Esophagus squamous epithelium (tissue), 5 donors: Measurements from ENCODE around the gene ESYT2. TPM values are rescaled to one million over a fixed set of nuclear protein-coding genes. Genes with fewer than 3 reads are reported as not detected.

ENCODE experiments used
- DNase-seq: peaks from one replicate; lab custom pipeline; 2025; lab: John Stamatoyannopoulos, UW
- H3K27ac ChIP-seq, 4 donors: fragments of 200-600 bp; sonication (generic); one replicate each; pipeline ENCODE4 v1.5.1; 2016 to 2019; ENCODE audit warnings: mild to moderate bottlenecking in 1 of 4
- H3K27me3 ChIP-seq, 4 donors: fragments of 200-600 bp; sonication (generic); 1 replicate in 3 of 4; 2 replicates in 1 of 4; pipeline versions ENCODE4 v1.5.1 to v1.6.0; 2017 to 2021; ENCODE audit warnings: antibody characterized with exemption in 1 of 4
- H3K36me3 ChIP-seq, 3 donors: fragments of 200-600 bp; sonication (generic); one replicate each; pipeline ENCODE4 v1.5.1; 2016 to 2019
- H3K4me1 ChIP-seq, 3 donors: fragments of 200-600 bp; sonication (generic); one replicate each; pipeline ENCODE4 v1.5.1; 2017 to 2019
- H3K4me3 ChIP-seq, 4 donors: fragments of 200-600 bp; sonication (generic); 1 replicate in 3 of 4; 2 replicates in 1 of 4; pipeline ENCODE4 v1.5.1; 2016 to 2019; ENCODE audit warnings: mild to moderate bottlenecking in 2 of 4, moderate library complexity in 1 of 4
- H3K9me3 ChIP-seq, 3 donors: fragments of 200-600 bp; sonication (generic); one replicate each; pipeline ENCODE4 v1.5.1; 2016 to 2019
- POLR2A ChIP-seq, 4 donors: fragments of 450-650 bp; IDR thresholded peaks; one replicate each; pipeline ENCODE4 v1.6.1; 2017; ENCODE audit warnings: antibody characterized with exemption in 4 of 4, mild to moderate bottlenecking in 4 of 4, moderate library complexity in 3 of 4
- WGBS, 2 donors: methylation state at CpG; one replicate each; pipeline ENCODE4 v1.1.5; 2018; 5-methylcytosine and 5-hydroxymethylcytosine counted together
- intact Hi-C: fragments of 100-400 bp; cut with DNase I; formaldehyde crosslinking; loops from one replicate; pipeline ENCODE4 v1.15.0; 2022
- total RNA-seq, 4 donors: library from RNA; depleted of rRNA; stranded (reverse); fragments of >200 nt; gene quantifications; one replicate each; pipeline ENCODE4 v1.1.0, GENCODE V29; 2016
- TF ChIP-seq, protein P1 (sequence below), 6 experiments: fragments of 450-650 bp in 4 of 6; fragments of 200-600 bp in 2 of 6; sonication (generic) in 2 of 6; IDR thresholded peaks; one replicate each; pipeline ENCODE4 v1.5.1; 2016 to 2019; ENCODE audit warnings: antibody characterized with exemption in 6 of 6, mild to moderate bottlenecking in 4 of 6, moderate library complexity in 4 of 6
- donor health status: DM: yes; HTN: yes; CAD: no.

The ESYT2 gene
- total RNA-seq, 4 donors from 2014 or later: 52.1 to 94.2 (median 60.5) TPM

DNA sequence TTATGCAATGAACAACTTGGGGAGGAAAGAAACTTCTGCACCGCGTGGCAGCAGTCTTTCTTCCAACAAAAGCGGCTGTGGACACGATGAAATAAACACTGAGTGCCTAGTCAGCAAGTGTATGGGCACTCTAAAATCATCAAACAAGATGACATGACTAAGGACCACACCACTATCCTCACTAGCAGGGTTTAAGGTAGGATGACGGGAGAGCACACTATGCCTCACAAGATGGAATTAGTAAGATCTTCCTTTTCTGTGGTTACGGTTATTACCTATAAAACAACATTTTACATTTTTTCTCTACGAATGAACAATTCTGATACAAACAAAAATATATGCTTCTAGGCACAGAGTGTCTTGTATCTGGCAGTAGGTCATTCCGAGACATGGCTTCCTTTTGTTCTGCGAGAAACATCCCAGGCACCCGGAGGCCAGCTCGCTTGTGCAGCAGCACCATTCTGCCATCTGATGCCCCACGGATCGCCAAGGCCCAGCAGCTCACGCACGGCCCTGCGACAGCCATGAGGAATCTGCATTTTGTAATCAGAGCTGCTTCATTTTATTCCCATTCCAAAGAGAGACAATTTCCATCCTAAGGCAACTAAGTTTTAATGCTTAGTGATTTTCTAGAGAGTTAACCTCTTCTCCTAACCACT lies 70.6 kb downstream of the ESYT2 start:
- WGBS, 2 donors: 94 to 97% methylated on average over 14 to 16 of the region's 16 CpGs
- H3K4me3 ChIP-seq: no peak overlapping the region
- H3K27me3 ChIP-seq: no peaks in the 10 kb centered on the region
- H3K9me3 ChIP-seq: no peaks in the 10 kb centered on the region
- peaks cover 8 to 100% (median 18%) of the 10 kb centered on the region in 3 donors for H3K36me3 ChIP-seq
- no peak for DNase-seq
- intact Hi-C loops: no loop called here
- TF ChIP-seq POLR2A (IDR thresholded peaks at IDR 0.05): no peak
- TF ChIP-seq, protein P1, sequence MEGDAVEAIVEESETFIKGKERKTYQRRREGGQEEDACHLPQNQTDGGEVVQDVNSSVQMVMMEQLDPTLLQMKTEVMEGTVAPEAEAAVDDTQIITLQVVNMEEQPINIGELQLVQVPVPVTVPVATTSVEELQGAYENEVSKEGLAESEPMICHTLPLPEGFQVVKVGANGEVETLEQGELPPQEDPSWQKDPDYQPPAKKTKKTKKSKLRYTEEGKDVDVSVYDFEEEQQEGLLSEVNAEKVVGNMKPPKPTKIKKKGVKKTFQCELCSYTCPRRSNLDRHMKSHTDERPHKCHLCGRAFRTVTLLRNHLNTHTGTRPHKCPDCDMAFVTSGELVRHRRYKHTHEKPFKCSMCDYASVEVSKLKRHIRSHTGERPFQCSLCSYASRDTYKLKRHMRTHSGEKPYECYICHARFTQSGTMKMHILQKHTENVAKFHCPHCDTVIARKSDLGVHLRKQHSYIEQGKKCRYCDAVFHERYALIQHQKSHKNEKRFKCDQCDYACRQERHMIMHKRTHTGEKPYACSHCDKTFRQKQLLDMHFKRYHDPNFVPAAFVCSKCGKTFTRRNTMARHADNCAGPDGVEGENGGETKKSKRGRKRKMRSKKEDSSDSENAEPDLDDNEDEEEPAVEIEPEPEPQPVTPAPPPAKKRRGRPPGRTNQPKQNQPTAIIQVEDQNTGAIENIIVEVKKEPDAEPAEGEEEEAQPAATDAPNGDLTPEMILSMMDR (IDR thresholded peaks at IDR 0.05): no peak
- no peak overlapping the region for H3K27ac ChIP-seq
- H3K4me1 ChIP-seq: peaks cover 0 to 14% (median 0%) of the 10 kb centered on the region in 3 donors

DNA sequence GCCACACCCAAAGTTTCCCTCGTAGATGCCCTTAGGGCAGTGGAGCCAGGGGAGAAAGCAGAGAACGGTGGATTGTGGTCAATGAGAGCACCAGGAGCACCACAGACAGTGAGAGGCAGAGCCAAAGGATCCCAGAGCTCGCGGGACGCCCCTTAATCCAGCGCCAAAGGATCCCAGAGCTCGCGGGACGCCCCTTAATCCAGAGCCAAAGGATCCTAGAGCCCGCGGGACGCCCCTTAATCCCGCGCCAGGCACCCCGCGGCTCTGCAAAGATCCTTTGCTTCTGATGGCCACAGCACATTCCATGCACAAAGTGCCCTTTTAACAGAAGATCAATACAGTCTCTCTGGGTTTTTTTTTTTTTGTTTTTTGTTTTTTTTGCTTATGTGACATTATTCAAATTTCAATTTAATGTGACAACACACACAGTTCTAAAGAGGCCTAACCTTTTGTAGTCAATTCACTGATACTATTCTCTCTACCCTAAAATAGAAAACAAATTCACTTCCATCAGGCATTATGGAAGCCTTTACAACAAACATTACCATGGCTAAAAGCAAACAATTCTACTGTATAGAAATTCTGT lies 71.8 kb downstream of the ESYT2 start:
- no peak for TF ChIP-seq POLR2A (IDR thresholded peaks at IDR 0.05)
- TF ChIP-seq, protein P1 (IDR thresholded peaks at IDR 0.05): no peak
- no peak for DNase-seq
- Histone ChIP-seq H3K4me3 (no peak overlapping the region), H3K27ac (no peak overlapping the region), H3K9me3 (no peaks in the 10 kb centered on the region), H3K36me3 (peaks cover 8 to 94% (median 18%) of the 10 kb centered on the region in 3 donors), H3K27me3 (no peaks in the 10 kb centered on the region), H3K4me1 (peaks cover 0 to 14% (median 0%) of the 10 kb centered on the region in 3 donors)
- intact Hi-C loops: no loop called here
- WGBS, 2 donors: 93 to 95% methylated on average over 13 to 14 of the region's 16 CpGs

GRCh38 chr7:158754746-158755444 lies 74.4 kb downstream of the ESYT2 start:
- H3K27ac ChIP-seq: no peak overlapping the region
- H3K27me3 ChIP-seq: no peaks in the 10 kb centered on the region
- peaks cover 0 to 14% (median 0%) of the 10 kb centered on the region in 3 donors for H3K4me1 ChIP-seq
- peaks cover 8 to 83% (median 14%) of the 10 kb centered on the region in 3 donors for H3K36me3 ChIP-seq
- intact Hi-C loops: no loop called here
- H3K9me3 ChIP-seq: no peaks in the 10 kb centered on the region
- no peak for DNase-seq
- no peak for TF ChIP-seq POLR2A (IDR thresholded peaks at IDR 0.05)
- TF ChIP-seq, protein P1 (IDR thresholded peaks at IDR 0.05): no peak
- H3K4me3 ChIP-seq: no peak overlapping the region
- WGBS, 2 donors: 59 to 78% methylated on average over 11 of the region's 11 CpGs

GRCh38 chr7:158753900-158754299 lies 75.4 kb downstream of the ESYT2 start:
- intact Hi-C loops: no loop called here
- DNase-seq: no peak
- H3K36me3 ChIP-seq: peaks cover 8 to 83% (median 11%) of the 10 kb centered on the region in 3 donors

More at GRCh38 chr7:158753900-158754299, 75.4 kb downstream of the ESYT2 start:
- TF ChIP-seq, protein P1 (IDR thresholded peaks at IDR 0.05): no peak
- TF ChIP-seq POLR2A (IDR thresholded peaks at IDR 0.05): no peak
- Histone ChIP-seq H3K27me3 (no peaks in the 10 kb centered on the region), H3K4me1 (peaks cover 0 to 14% (median 0%) of the 10 kb centered on the region in 3 donors), H3K27ac (no peak overlapping the region), H3K4me3 (no peak overlapping the region), H3K9me3 (no peaks in the 10 kb centered on the region)
- WGBS, 2 donors: 70 to 82% methylated on average over 5 of the region's 5 CpGs
